ENCODE measurements around the gene NRXN3.

The NRXN3 gene

GRCh38 chr14:78921856-78922255 is 751.7 kb downstream of the NRXN3 start:
- Mint-ChIP-seq H3K4me3 (no peak overlapping the region), H3K4me1 (no peaks in the 10 kb centered on the region), H3K27ac (no peak overlapping the region), H3K9me3 (no peaks in the 10 kb centered on the region), H3K36me3 (ENCODE audit: low read depth) (no peaks in the 10 kb centered on the region), H3K27me3 (ENCODE audit: low read depth, poor library complexity) (peaks cover 4% of the 10 kb centered on the region)
- no peak for TF ChIP-seq CTCF (IDR thresholded peaks at IDR 0.05)
- DNase-seq: no peak

DNA sequence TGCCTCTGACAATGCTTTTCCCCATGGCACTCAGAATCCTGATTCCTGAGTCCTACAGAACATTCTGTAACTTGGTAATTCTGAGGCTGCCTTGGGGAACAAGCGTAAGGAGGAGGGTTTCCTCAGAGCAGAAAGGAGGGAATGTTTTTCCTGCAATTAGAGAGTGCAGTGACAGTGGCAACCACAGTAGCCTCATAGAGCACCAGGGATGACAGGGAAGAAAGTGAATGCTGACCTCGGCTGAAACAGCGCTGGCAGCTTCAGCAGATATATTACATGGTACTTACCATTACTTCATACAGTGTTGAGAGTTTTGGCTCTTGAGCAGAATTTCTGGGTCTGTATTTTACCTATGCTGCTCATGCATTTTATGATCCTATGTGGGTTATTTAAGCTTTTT is 757.1 kb downstream of the NRXN3 start:
- peaks cover 5% of the 10 kb centered on the region for H3K27me3 Mint-ChIP-seq (ENCODE audit: low read depth, poor library complexity)
- H3K4me1 Mint-ChIP-seq: no peaks in the 10 kb centered on the region
- no peak overlapping the region for H3K4me3 Mint-ChIP-seq
- TF ChIP-seq CTCF (IDR thresholded peaks at IDR 0.05): no peak
- peaks cover 5% of the 10 kb centered on the region for H3K9me3 Mint-ChIP-seq
- no peak for DNase-seq
- no peaks in the 10 kb centered on the region for H3K36me3 Mint-ChIP-seq (ENCODE audit: low read depth)
- no peak overlapping the region for H3K27ac Mint-ChIP-seq

DNA sequence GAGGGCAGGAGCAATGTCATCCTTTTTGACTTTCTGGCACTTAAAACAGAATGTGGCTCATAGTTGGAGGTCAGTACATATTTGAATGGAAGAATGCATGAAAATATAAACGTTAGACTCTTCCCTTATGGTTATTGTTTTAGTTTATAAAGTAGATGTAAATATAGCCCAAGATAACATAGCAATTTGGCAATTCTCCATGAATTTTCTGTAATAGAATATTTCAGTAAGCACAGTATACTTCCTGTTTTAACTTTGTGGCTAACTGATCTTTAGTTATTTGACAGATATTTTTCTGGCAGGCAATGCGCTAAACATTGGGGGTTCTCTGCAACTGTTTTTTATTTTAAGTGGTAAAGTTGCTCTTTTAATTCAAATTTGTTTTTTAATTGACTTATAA is 763.0 kb downstream of the NRXN3 start:
- peaks cover 5% of the 10 kb centered on the region for H3K9me3 Mint-ChIP-seq
- no peak overlapping the region for H3K27ac Mint-ChIP-seq
- H3K4me1 Mint-ChIP-seq: no peaks in the 10 kb centered on the region
- H3K36me3 Mint-ChIP-seq (ENCODE audit: low read depth): no peaks in the 10 kb centered on the region
- peaks cover 5% of the 10 kb centered on the region for H3K27me3 Mint-ChIP-seq (ENCODE audit: low read depth, poor library complexity)
- no peak overlapping the region for H3K4me3 Mint-ChIP-seq
- no peak for TF ChIP-seq CTCF (IDR thresholded peaks at IDR 0.05)
- no peak for DNase-seq

- H3K27me3 Mint-ChIP-seq (ENCODE audit: low read depth, poor library complexity): peaks cover 5% of the 10 kb centered on the region
- no peak overlapping the region for H3K4me3 Mint-ChIP-seq
- no peak overlapping the region for H3K27ac Mint-ChIP-seq
- no peaks in the 10 kb centered on the region for H3K36me3 Mint-ChIP-seq (ENCODE audit: low read depth)
- no peaks in the 10 kb centered on the region for H3K4me1 Mint-ChIP-seq
- DNase-seq: peak; percentile 5
- peaks cover 5% of the 10 kb centered on the region for H3K9me3 Mint-ChIP-seq
- peak; percentile 59 for TF ChIP-seq CTCF (IDR thresholded peaks at IDR 0.05)
Measured at GRCh38 chr14:78933948-78934524, 763.9 kb downstream of the NRXN3 start.

- Mint-ChIP-seq H3K36me3 (ENCODE audit: low read depth) (no peaks in the 10 kb centered on the region), H3K4me1 (no peaks in the 10 kb centered on the region), H3K27me3 (ENCODE audit: low read depth, poor library complexity) (peaks cover 15% of the 10 kb centered on the region), H3K27ac (no peak overlapping the region), H3K9me3 (no peaks in the 10 kb centered on the region), H3K4me3 (no peak overlapping the region)
- DNase-seq: no peak
- no peak for TF ChIP-seq CTCF (IDR thresholded peaks at IDR 0.05)
Measured at GRCh38 chr14:78946949-78947348, 776.8 kb downstream of the NRXN3 start.

DNA sequence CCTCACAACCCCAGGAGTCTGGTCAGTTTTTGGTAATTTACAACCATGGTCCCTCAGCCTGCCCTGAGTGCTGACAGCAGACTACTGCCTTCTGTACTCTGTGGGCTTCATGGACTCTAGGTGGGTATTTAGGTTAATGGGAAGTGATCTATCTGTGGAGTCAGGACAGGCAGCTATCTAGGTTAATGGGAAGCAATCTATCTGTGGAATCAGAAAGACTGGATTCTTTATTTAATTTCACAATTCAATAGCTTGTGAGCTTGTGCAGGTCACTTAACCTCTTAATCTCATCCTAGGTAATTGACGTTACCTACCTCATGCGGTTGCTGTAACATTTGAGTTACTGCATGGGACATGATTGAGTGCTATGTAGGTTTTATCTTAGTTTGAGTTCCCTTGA is 777.5 kb downstream of the NRXN3 start:
- DNase-seq: no peak
- H3K36me3 Mint-ChIP-seq (ENCODE audit: low read depth): no peaks in the 10 kb centered on the region
- no peak overlapping the region for H3K4me3 Mint-ChIP-seq
- H3K4me1 Mint-ChIP-seq: no peaks in the 10 kb centered on the region
- H3K9me3 Mint-ChIP-seq: no peaks in the 10 kb centered on the region
- H3K27me3 Mint-ChIP-seq (ENCODE audit: low read depth, poor library complexity): peaks cover 15% of the 10 kb centered on the region
- no peak overlapping the region for H3K27ac Mint-ChIP-seq
- TF ChIP-seq CTCF (IDR thresholded peaks at IDR 0.05): no peak

All from nephron progenitor cell (in vitro differentiated cells).